Activated T-helper 1 cell treated with anti-CD3 and anti-CD28 coated beads, Interleukin-2, amount 50 U/mL, for 16 hours (primary cell): ENCODE measurements around the gene FZD2.
"Not testable (repeated sequence)": the region's sequence is repeated elsewhere in the genome, so short reads cannot be mapped to it uniquely, and the experiment has no call there.

Source experiments
- DNase-seq, 2 donors: peaks; one replicate each; pipeline ENCODE4 v3.0.0-alpha.2; 2020; ENCODE audit warnings: low read depth in 1 of 2, low spot score in 1 of 2

Gene FZD2

DNA sequence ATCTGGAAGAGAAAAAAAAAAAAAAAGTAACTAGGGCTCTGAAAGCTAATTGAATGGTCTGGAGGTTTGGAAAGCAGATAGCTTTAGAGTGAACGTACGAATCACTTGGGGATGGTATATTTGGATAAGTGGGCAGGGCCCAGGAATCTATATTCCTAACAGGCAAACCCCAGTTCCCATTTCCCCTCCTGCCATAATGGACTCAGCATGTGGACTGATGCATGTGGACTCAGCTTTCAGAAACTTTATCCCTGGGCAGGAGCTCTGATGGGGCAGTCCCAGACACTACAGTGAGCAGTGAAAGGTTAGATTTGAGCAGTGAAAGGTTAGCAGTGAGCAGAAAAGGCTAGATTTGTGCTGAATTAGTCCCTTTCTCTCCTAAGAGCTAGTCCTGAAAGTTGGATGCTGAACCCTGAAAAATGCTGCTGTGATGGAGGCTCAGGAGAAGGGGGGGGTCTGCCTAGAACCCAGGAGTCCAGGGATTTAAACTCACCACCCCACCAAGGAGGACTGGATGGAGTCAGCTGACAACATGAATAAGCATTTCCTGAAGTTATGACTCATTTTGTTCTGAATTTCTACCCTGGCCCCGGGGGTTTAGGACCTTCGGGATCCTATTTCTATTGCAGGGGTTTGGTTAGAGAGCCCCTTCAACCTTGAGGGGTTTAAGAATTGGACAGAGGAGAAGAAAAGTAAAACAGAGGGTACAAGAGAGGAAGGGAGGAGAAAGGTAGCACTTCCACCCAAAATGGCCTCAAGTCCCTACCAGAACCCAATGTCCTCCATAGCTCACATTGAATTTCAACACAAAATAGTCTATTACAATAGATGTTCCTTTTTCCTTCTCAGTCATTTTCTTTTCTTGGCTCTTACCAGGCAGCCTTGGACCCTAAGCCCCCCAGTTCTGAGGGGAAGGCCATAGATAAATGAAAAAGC lies 10.3 kb upstream of the FZD2 start:
- no peak for DNase-seq

DNA sequence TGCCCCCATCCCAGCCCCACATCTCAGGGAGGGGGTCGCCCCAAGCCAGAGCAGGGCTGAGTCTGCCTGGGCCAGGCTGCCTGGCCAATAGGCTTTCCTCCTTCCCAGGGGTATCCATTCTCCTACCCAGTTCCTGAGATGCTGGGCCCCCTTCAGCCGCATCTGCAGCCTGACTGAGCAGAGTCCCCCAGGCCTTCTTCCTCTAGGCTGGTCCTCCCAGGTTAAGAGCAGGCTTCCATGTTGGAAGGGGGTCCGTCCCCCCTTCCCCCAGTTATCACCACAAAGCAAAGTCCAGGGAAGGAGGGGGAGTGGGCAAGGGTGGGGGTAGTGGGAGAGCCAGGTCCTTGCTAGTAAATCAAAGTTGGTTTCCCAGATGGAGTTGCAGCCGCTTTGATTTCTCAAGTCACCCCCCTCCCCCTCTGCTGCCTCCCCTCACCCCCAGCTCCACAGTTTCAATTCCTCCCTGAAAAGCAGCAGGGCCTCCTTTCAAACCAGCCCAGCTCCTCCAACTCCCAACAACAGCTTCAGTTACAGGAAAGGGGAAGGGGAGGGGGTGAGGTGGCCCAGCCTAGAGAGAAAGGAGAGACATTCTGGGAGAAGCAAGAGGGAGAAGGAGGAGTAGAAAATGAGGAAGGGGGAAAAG lies 9.5 kb upstream of the FZD2 start:
- no peak for DNase-seq

DNA sequence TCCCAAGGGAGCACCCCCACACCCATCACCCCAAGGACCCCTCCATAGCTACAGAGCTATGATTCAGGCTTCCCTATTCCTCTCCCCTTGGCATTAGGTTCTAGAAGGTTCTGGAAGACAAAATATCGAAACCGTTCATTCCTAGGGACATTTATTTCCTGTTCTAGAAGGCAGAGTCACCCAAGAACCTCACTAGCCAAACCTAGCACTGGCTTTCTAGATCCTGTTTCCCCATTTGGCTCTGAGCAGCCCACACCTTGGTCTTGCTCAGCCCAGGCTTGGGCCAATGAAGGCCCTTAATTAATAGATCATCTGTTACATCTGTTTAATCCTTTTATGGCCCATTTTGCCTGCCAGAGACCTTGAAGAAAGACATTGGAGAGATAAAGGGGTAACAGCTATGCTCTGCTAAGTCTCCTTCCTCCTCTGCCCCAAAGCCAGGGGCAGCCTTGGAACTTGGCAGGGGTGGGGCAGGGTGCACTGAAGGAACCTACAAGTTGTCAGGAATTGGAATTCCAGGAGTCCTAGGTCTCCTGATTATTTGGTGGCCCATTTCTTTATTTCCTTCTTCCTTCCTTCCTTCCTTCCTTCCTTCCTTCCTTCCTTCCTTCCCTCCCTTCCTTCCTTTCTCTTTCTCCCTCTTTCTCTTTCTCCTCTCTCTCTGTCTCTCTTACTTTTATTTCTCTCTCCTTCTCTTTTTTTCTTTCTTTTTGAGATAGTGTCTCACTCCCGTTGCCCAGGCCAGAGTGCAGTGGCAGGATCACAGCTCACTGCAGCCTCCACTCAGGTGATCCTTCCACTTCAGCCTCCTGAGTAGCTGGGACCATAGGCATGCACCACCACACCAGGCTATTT lies 8.7 kb upstream of the FZD2 start:
- DNase-seq: no peak

DNA sequence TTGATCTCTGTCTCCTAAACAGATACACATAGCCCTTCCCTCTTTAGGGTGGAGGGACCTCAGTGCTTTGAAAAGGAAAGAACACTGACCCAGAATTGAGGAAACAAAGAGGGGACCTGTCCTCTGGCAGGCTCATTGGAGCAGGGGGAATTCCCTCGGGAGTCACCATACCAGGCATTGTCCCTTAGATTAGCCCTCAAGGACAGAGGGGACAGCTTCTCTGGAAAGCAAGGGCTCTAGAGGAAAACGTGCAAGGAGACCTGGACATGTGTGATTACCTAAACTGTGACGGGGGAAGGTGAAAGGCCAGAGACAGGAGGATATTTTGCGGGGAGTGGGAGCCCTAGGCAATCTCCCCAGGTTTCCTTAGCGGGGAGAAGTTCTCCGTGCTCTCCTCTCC lies 7.6 kb upstream of the FZD2 start:
- DNase-seq: no peak

DNA sequence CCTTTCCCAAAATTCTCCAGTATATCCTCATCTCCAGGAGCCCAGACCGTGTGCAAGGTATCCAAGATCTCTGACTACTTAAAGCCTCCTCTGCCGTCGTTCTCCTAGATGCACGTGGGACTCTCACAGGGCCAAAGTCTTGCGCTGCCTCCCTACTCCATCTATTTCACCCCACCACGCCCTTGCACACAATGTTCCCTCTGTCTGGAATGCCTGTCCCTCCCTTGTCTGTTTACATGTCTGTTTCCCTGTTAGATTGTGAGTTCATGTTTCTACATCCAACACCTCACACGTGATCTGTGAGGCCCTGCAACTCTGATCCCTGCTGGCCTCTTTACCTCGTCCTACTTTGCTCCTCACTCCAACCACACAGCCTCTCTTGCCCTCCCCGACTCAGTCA lies 4.9 kb upstream of the FZD2 start:
- DNase-seq: no peak

DNA sequence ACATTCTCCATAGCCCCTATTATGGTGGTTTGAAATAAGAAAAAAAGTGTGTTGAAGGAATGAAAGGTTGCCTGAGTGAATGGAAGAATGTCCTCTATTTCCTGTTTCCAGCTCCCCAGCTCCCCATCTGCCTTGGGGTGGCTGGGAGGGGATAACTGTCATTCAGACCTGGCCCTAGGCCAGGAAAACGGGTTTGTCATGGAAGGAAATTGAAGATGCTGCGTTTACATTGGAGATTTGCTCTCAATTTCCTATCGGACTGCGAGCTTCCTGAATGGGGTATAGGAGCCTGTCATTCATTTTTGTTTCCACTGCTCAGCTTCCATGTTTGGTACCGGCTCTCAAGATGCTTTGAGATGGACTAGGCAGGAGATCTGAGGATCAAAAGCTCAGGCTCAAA lies 2.2 kb upstream of the FZD2 start:
- DNase-seq: no peak

DNA sequence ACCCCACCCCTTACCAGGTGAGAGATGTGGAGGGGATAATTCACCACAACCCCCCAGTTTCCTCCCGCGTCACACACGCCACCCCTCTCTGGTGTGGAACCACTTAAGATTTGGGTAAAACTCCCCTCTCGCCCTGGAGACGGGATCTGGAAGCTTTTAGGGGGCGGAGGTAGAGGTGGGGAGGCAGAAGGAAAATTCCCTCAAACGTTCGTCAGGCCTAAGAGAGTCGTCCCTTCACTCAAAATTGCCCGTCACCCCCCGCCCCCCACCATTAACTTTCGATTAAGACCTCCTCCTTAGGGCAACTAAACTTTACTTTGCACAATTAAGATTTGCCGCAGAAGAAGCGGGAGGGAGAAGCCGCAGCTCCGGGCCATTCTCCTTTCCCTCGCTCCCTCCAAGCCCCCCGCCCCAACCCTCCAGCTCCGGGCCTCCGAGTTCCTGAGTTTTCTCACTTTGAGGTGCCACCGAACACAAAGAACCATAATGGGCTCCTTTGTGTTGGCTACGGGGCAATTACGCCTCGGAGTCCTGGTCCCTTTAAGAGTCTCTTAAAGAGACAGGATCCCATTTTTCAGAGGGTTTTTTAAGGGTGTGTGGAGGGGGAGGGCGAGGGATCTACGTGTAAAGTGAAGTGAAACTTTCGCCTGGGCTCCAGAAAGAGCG lies 985 bp upstream of the FZD2 start:
- DNase-seq: no peak

DNA sequence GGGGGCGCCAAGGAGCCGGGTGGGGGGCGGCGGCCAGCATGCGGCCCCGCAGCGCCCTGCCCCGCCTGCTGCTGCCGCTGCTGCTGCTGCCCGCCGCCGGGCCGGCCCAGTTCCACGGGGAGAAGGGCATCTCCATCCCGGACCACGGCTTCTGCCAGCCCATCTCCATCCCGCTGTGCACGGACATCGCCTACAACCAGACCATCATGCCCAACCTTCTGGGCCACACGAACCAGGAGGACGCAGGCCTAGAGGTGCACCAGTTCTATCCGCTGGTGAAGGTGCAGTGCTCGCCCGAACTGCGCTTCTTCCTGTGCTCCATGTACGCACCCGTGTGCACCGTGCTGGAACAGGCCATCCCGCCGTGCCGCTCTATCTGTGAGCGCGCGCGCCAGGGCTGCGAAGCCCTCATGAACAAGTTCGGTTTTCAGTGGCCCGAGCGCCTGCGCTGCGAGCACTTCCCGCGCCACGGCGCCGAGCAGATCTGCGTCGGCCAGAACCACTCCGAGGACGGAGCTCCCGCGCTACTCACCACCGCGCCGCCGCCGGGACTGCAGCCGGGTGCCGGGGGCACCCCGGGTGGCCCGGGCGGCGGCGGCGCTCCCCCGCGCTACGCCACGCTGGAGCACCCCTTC lies 484 bp downstream of the FZD2 start:
- no peak for DNase-seq

DNA sequence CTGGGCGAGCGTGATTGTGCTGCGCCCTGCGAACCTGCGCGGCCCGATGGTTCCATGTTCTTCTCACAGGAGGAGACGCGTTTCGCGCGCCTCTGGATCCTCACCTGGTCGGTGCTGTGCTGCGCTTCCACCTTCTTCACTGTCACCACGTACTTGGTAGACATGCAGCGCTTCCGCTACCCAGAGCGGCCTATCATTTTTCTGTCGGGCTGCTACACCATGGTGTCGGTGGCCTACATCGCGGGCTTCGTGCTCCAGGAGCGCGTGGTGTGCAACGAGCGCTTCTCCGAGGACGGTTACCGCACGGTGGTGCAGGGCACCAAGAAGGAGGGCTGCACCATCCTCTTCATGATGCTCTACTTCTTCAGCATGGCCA lies 1.0 kb downstream of the FZD2 start:
- no peak for DNase-seq

DNA sequence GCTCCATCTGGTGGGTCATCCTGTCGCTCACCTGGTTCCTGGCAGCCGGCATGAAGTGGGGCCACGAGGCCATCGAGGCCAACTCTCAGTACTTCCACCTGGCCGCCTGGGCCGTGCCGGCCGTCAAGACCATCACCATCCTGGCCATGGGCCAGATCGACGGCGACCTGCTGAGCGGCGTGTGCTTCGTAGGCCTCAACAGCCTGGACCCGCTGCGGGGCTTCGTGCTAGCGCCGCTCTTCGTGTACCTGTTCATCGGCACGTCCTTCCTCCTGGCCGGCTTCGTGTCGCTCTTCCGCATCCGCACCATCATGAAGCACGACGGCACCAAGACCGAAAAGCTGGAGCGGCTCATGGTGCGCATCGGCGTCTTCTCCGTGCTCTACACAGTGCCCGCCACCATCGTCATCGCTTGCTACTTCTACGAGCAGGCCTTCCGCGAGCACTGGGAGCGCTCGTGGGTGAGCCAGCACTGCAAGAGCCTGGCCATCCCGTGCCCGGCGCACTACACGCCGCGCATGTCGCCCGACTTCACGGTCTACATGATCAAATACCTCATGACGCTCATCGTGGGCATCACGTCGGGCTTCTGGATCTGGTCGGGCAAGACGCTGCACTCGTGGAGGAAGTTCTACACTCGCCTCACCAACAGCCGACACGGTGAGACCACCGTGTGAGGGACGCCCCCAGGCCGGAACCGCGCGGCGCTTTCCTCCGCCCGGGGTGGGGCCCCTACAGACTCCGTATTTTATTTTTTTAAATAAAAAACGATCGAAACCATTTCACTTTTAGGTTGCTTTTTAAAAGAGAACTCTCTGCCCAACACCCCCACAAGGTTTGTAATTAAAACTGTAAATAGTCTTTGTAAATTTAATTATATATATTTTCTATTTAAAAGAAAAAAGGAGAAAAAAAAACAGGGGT lies 1.7 kb downstream of the FZD2 start:
- no peak for DNase-seq

DNA sequence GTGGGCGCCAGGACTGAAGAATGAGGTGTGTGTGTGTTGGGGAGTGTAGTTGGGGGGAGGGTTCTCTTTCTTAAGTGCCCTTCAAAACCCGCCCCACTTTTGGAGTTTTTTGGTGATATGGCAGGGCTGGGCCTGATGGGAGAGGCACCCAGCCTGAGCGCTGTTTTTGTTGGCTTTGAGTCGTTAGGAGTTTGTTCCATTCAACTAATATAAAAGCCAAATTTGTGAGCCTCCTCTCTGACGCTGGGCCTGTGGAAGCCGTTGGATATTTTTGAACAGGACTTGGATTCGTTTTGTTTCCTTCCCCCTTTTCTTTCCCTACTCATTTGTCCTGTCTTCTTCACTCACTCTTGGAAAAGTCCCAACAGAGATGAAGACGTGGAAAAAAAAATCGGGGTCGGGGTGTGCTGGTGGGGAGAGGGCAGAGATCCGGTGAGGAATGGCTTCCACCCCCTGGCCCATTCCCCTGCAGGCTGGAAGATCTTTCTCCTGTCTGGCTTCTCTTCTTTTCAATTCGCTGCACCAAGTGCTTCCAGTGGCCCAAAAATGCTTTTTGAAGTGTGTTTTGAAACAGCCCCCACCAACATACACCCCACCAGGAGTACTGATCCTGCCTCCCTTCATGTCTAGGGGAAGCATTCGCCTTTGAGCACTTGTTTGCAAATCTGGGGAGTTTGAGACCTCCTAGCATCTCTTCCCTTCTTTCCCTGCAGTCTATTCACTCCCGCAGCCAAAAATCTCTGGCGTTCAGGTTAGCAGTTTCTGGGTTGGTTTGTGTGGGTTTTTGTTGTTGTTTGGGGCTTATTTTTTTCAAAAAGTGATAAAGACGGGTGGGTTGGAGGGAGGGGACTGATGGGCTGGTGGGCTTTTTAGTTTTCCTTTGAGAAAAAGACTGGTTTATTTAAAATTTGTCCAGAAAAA lies 2.6 kb downstream of the FZD2 start:
- DNase-seq: no peak

DNA sequence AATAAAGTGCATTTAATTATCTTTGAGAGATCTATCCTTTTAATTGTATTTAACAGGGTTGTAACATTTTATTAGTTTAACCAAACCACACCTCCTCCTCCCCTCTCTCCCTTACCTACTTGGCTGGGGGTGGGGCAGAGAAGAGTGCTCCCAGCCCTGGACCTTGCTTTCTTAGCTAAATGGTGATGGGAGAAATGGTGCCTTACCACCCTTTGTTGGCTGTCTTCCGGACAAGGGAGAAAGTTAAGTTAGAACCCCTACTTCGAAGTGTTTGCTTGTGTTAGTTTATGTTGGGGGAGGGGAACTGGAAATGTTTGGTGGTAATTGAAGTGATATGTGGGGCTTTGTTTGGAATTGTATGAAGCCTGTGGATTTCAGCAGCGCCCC lies 3.9 kb downstream of the FZD2 start:
- no peak for DNase-seq

DNA sequence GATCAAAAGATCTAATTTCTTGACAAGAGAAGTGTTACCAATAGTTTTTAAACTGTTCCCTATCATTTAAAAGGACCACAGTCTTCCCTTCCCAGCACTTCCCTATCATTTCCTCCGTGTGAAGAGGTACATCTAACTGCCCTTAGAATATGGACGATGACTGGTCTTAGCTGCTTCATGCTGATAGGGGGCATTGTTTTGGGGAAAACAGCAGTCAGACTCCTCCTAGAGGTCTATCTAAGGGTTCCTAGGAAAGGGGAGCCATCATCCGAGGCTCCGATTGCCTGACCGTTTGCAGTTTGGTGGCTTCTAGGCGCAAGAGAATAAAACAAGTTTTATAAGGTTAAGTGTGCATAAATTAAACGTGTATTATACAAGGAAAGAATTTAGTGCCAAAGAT lies 7.1 kb downstream of the FZD2 start:
- DNase-seq: no peak

DNA sequence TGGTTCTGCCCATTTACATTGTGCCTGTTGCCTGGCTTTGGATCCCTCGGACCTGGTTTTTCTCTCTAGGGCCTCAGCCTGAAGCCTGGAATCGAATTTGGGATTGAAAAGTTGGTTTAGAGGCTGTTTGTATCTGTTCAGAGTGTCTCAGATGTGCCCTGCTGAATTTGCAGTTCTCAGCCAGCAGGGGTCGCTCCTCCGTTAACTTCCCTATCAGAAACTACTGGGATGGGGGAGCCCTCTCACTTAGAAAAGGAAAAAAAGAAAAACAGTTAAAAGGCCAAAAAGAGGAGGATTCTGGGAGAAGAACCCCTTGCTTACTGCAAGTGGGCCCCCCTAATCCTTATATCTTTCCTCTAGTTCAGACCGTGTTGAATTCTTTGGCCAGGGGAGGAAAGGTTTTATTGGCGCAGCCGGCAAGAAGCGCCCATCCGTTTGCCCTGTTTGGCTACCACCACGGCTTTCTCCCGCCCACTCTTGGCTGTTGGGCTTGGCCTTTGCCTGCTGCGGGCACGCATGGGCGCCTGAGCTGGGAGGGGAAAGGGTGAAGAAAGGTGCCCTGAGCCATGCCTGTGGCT lies 8.7 kb downstream of the FZD2 start:
- DNase-seq: no peak

DNA sequence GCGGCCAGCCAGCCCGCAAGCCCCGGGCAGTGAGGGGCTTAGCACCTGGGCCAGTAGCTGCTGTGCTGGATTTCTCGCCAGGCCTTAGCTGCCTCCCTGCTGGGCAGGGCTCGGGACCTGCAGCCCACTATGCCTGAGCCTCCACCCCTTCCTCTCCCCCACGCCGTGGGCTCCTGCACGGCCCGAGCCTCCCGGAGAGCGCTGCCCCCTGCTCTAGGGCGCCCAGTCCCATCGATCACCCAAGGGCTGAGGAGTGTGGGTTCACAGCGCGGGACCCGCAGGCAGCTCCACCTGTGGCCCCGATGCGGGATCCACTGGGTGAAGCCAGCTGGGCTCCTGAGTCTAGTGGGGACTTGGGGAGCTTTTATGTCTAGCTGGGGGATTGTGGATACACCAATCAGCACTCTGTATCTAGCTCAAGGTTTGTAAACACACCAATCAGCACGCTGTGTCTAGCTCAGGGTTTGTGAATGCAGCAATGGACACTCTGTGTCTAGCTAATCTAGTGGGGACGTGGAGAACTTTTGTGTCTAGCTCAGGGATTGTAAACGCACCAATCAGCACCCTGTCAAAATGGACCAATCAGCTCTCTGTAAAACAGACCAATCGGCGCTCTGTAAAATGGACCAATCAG lies 11.1 kb downstream of the FZD2 start:
- DNase-seq: not testable (repeated sequence)

DNA sequence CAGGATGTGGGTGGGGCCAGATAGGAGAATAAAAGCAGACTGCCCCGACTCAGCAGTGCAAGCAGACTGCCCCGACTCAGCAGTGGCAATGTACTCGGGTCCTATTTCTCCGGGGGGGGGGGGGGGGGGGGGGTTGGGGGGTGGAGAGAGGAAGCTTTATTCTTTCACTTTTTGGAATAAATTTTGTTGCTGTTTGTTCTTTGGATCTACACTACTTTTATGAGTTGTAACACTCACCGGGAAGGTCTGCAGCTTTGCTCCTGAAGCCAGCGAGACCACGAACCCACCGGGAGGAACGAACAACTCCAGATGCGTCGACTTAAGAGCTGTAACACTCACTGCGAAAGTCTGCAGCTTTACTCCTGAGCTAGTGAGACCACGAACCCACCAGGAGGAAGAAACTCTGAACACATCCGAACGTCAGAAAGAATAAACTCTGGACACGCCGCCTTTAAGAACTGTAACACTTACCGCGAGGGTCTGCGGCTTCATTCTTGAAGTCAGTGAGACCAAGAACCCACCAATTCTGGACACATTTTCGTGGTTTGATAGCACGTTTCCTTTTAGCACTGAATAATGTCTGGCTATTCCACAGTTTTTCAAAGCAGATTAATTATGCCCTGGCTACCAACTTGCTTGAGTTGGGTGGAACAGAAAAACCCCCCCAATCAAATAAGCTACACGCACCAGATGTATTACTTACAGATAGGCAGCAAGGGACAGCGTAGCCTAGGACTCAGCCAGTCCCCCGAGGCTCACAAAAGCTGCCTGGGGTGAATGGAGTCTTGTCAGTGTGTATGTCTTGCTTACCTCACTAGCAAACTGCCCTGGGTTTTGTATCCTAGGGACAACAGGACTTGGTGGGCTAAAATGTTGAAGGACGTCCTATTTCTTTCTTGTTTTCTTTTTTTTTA lies 11.9 kb downstream of the FZD2 start:
- no peak for DNase-seq

DNA sequence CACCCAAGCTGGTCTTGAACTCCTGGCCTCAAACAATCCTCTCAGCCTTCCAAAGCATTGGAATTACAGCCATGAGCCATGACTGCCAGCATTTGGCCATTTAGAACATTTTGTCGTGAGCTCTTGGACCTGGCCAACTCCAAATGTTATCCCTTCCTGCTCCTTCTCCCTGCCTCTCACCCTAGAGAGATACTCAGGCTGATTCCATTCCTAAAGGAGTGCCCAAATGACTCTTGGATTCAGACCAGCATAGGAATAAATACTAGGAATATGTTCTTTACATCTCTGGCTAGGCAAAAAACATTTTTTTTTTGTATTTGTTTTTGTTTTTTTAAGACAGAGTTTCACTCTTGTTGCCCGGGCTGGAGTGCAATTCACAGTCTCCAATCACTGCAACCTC lies 15.5 kb downstream of the FZD2 start:
- no peak for DNase-seq
